Osteocyte (in vitro differentiated cells): ENCODE data around the gene CFAP20. TPM values are rescaled to one million over a fixed set of nuclear protein-coding genes. Genes with fewer than 3 reads are reported as not detected.
"Not testable (repeated sequence)": the region's sequence is repeated elsewhere in the genome, so short reads cannot be mapped to it uniquely, and the experiment has no call there.

Experiments used
- DNase-seq: peaks from one replicate; pipeline ENCODE4 v3.0.0; 2021; ENCODE audit warnings: mixed read lengths; ENCODE audit not compliant: unreplicated experiment; ENCODE audit errors: extremely low spot score
- H3K27ac Mint-ChIP-seq: one replicate; pipeline ENCODE4 v1.8.0; 2021; ENCODE audit warnings: mild to moderate bottlenecking, mixed read lengths; ENCODE audit not compliant: unreplicated experiment
- H3K27me3 Mint-ChIP-seq: one replicate; pipeline ENCODE4 v1.8.0; 2021; ENCODE audit warnings: mixed read lengths; ENCODE audit not compliant: unreplicated experiment
- H3K36me3 Mint-ChIP-seq: one replicate; pipeline ENCODE4 v1.8.0; 2021; ENCODE audit warnings: mixed read lengths; ENCODE audit not compliant: unreplicated experiment
- H3K4me1 Mint-ChIP-seq: one replicate; pipeline ENCODE4 v1.8.0; 2021; ENCODE audit warnings: mixed read lengths; ENCODE audit not compliant: unreplicated experiment
- H3K4me3 Mint-ChIP-seq: one replicate; pipeline ENCODE4 v1.8.0; 2021; ENCODE audit warnings: mild to moderate bottlenecking, moderate library complexity, mixed read lengths; ENCODE audit not compliant: unreplicated experiment
- H3K9me3 Mint-ChIP-seq: one replicate; pipeline ENCODE4 v1.8.0; 2021; ENCODE audit warnings: mixed read lengths; ENCODE audit not compliant: unreplicated experiment
- CTCF ChIP-seq: fragments of 200-600 bp; sonication (generic); IDR thresholded peaks from 2 replicates; pipeline ENCODE4 v1.5.0; 2021; ENCODE audit warnings: antibody characterized with exemption, mild to moderate bottlenecking, moderate library complexity
- total RNA-seq: library from RNA; stranded (reverse); gene quantifications from 2 replicates; pipeline ENCODE4 v1.2.1, GENCODE V29; 2021

CFAP20 gene
- total RNA-seq, 1 donor from 2014 or later = 28.7 TPM

GRCh38 chr16:58094026-58094425 is 35.2 kb downstream of the CFAP20 start:
- no peak overlapping the region for H3K27ac Mint-ChIP-seq
- DNase-seq = no peak

DNA sequence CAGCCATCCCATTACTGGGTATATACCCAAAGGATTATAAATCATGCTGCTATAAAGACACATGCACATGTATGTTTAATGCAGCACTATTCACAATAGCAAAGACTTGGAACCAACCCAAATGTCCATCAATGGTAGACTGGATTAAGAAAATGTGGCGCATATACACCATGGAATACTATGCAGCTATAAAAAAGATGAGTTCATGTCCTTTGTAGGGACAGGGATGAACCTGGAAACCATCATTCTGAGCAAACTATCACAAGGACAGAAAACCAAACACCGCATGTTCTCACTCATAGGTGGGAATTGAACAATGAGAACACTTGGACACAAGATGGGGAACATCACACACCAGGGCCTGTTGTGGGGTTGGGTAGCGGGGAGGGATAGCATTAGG is 38.8 kb downstream of the CFAP20 start:
- H3K27me3 Mint-ChIP-seq = peaks cover 18% of the 10 kb centered on the region
- not testable (repeated sequence) for H3K27ac Mint-ChIP-seq, DNase-seq, H3K36me3 Mint-ChIP-seq, H3K4me1 Mint-ChIP-seq, H3K9me3 Mint-ChIP-seq, H3K4me3 Mint-ChIP-seq

More at GRCh38 chr16:58094026-58094425, 35.2 kb downstream of the CFAP20 start:
- H3K9me3 Mint-ChIP-seq = no peaks in the 10 kb centered on the region
- peaks cover 18% of the 10 kb centered on the region for H3K27me3 Mint-ChIP-seq
- no peak for TF ChIP-seq CTCF
- no peaks in the 10 kb centered on the region for H3K36me3 Mint-ChIP-seq
- H3K4me3 Mint-ChIP-seq = no peak overlapping the region
- peaks cover 9% of the 10 kb centered on the region for H3K4me1 Mint-ChIP-seq

GRCh38 chr16:58088091-58088490 is 41.1 kb downstream of the CFAP20 start:
- no peak for DNase-seq
- Mint-ChIP-seq H3K27me3 (peaks cover 17% of the 10 kb centered on the region), H3K9me3 (no peaks in the 10 kb centered on the region), H3K27ac (no peak overlapping the region), H3K4me1 (no peaks in the 10 kb centered on the region), H3K4me3 (no peak overlapping the region), H3K36me3 (no peaks in the 10 kb centered on the region)
- no peak for TF ChIP-seq CTCF

- no peaks in the 10 kb centered on the region for H3K9me3 Mint-ChIP-seq
- no peak overlapping the region for H3K27ac Mint-ChIP-seq
- H3K4me1 Mint-ChIP-seq = no peaks in the 10 kb centered on the region
- no peak for TF ChIP-seq CTCF
- H3K36me3 Mint-ChIP-seq = no peaks in the 10 kb centered on the region
- DNase-seq = no peak
- peaks cover 12% of the 10 kb centered on the region for H3K27me3 Mint-ChIP-seq
- H3K4me3 Mint-ChIP-seq = no peak overlapping the region
Observed at GRCh38 chr16:58087209-58087913, 41.8 kb downstream of the CFAP20 start.

GRCh38 chr16:58086381-58087208 is 42.6 kb downstream of the CFAP20 start:
- no peaks in the 10 kb centered on the region for H3K36me3 Mint-ChIP-seq
- TF ChIP-seq CTCF = no peak
- H3K27ac Mint-ChIP-seq = no peak overlapping the region
- DNase-seq = no peak
- H3K4me1 Mint-ChIP-seq = no peaks in the 10 kb centered on the region
- no peaks in the 10 kb centered on the region for H3K9me3 Mint-ChIP-seq
- H3K27me3 Mint-ChIP-seq = peaks cover 5% of the 10 kb centered on the region
- no peak overlapping the region for H3K4me3 Mint-ChIP-seq
